Measurements from ENCODE around the gene TSPYL6.

DNA sequence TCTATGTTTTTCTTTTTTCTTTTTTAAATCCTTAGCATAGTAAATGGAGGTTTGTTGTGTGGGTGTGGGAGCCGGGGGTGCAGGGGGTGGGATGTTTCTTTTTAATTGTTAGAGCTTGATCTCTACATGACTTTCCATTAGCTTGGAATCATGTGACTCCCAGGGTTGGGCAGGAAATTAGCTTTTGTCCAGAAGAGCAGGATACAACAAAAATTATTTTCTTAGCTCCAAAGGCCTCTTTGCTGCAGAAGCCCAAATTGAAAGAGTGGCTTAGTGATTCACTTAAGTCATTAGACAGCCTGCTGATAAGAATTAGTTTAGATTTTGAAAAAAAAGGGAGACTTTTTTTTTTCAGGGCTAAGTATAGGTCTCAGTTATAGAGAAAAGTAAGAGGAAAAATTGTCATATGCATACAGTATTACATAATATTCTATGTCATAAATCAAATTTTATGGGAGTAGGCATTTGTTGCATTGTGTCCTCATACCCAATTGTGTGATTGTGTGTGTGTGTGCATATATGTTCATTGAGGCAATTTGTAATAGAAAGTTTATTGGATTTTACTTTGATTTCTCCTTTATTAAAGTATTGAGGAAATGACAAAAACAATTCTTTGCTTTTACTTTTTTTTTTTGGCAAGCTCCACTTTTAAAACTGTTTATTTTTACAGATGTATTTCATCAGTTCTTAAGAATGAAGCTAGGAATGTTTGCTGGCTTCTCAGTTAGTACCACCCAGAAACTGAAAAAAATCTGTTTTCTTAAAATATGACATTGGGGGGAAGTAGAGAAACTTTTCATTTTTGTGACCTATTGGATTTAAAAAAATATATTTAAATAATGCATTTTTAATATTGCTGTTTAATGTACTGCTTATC lies 47.4 kb downstream of the TSPYL6 start:
- TF ChIP-seq, protein P1, sequence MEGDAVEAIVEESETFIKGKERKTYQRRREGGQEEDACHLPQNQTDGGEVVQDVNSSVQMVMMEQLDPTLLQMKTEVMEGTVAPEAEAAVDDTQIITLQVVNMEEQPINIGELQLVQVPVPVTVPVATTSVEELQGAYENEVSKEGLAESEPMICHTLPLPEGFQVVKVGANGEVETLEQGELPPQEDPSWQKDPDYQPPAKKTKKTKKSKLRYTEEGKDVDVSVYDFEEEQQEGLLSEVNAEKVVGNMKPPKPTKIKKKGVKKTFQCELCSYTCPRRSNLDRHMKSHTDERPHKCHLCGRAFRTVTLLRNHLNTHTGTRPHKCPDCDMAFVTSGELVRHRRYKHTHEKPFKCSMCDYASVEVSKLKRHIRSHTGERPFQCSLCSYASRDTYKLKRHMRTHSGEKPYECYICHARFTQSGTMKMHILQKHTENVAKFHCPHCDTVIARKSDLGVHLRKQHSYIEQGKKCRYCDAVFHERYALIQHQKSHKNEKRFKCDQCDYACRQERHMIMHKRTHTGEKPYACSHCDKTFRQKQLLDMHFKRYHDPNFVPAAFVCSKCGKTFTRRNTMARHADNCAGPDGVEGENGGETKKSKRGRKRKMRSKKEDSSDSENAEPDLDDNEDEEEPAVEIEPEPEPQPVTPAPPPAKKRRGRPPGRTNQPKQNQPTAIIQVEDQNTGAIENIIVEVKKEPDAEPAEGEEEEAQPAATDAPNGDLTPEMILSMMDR (IDR thresholded peaks at IDR 0.05) = no peak
- no peak for TF ChIP-seq POLR2AphosphoS5 (IDR thresholded peaks at IDR 0.05)

Data from breast epithelium (tissue), 3 donors.